Cortex of kidney (tissue), 1 donor: ENCODE data around the gene GPER1.

Source experiments
- DNase-seq: peaks from one replicate; lab custom pipeline; 2025; lab: John Stamatoyannopoulos, UW

Gene GPER1

GRCh38 chr7:1090236-1090635, 2.3 kb downstream of the GPER1 start:
- DNase-seq = no peak

DNA sequence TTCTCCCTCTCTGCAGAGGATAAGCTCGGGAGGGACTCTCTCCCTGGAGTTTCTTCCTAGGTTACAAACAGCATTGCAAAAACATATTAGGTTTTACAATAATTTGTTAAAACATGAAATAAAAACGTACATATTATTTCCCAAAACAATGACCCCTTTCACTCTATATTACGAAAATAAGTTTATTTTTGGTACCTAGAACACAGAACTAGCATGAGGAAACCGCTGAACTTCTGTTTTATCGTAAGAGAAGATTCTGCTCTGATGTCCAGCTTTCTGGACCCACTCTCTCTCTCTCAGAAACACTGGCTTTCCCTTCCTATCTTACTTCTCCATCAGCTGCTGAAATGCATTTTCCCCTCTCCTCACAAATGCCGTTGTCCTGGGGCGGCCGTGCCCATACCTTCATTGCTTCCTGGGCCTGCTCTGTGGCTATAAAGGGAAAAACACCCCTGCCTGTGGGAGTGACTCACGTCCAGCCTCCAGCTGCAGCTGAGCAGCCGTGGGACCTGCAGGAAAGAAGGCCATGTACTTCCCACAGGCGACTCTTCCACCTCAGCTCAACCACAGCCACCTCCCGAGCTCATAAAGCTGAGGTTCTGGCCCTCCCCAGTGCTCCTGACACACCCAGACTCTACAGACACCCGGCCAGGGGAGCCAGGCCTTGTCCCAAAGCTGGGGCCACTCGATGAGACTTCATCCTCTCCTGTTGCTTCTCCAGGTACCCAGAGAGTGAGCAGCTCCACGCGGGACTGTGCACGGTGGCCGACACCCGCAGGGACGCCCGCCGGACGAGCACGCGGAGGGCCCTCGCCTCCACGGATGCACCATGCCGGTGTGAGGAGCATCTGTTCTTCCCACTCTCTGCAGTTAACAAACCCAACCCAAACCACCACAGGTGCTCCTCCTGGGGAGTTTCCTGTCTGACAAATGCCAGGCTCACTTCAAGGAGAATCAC, 3.1 kb downstream of the GPER1 start:
- no peak for DNase-seq

GRCh38 chr7:1091644-1092027, 3.7 kb downstream of the GPER1 start:
- DNase-seq = no peak

DNA sequence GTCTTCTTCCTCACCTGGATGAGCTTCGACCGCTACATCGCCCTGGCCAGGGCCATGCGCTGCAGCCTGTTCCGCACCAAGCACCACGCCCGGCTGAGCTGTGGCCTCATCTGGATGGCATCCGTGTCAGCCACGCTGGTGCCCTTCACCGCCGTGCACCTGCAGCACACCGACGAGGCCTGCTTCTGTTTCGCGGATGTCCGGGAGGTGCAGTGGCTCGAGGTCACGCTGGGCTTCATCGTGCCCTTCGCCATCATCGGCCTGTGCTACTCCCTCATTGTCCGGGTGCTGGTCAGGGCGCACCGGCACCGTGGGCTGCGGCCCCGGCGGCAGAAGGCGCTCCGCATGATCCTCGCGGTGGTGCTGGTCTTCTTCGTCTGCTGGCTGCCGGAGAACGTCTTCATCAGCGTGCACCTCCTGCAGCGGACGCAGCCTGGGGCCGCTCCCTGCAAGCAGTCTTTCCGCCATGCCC, 4.3 kb downstream of the GPER1 start:
- no peak for DNase-seq

DNA sequence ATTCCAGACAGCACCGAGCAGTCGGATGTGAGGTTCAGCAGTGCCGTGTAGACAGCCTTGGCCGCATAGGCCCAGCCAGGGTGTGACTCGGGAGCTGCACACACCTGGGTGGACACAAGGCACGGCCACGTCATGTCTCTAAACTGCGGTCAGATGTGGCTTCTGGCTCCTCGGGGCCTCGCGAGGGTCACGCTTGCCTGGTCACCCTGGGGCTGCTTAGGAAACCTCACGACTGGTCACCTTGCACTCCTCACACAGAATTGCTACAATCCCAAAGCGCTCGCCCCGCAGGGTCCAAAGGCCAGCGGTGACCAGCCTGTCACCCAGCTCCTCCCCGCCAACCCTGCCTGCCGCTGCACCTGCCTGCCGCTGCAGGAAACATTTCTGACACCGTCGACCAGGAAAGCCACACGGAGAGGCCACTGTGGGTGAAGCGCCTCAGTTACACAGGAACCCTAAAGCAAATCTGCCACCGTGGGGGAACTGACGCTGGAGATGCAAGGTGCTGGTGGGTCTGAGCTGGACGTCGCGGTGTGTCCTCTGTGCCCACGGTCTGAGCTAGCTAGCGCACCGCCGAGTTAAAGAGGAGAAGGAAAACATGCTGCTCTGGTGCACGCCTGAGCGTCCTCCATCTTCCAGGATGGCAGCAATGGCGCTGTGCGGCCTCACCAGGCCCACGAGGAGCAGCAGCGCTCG, 5.0 kb downstream of the GPER1 start:
- no peak for DNase-seq

- DNase-seq = no peak
These were observed 5.6 kb downstream of the GPER1 start for GRCh38 chr7:1093502-1093843.

- DNase-seq = no peak
These were observed 6.1 kb downstream of the GPER1 start for GRCh38 chr7:1093916-1094508.

GRCh38 chr7:1094870-1095269, 7.0 kb downstream of the GPER1 start:
- DNase-seq = no peak

DNA sequence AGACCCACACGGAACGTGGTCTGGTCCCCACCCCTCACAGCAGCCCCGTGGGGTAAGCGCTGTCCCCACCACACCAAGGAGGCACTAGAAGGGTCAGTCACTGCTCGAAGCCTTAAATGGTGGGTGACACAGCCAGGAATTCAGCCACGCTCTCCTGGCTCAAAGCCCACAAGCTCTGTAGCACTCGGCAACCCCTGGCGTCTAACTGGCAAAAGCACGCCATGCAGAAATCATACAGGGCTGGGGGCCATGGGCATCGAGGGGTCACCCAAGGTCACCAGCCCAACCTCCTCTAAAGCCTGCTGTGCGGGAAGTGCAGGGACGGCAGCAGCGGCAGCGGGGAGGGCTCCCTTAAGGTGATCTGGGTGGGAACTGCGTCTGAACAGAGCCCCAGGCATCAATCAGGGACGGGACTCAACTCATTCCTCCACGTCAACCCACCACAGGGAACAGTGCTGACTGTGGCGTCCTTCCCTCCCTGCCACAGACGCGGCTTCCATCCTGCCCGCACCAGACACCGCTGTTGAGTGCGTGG, 7.8 kb downstream of the GPER1 start:
- DNase-seq = no peak

DNA sequence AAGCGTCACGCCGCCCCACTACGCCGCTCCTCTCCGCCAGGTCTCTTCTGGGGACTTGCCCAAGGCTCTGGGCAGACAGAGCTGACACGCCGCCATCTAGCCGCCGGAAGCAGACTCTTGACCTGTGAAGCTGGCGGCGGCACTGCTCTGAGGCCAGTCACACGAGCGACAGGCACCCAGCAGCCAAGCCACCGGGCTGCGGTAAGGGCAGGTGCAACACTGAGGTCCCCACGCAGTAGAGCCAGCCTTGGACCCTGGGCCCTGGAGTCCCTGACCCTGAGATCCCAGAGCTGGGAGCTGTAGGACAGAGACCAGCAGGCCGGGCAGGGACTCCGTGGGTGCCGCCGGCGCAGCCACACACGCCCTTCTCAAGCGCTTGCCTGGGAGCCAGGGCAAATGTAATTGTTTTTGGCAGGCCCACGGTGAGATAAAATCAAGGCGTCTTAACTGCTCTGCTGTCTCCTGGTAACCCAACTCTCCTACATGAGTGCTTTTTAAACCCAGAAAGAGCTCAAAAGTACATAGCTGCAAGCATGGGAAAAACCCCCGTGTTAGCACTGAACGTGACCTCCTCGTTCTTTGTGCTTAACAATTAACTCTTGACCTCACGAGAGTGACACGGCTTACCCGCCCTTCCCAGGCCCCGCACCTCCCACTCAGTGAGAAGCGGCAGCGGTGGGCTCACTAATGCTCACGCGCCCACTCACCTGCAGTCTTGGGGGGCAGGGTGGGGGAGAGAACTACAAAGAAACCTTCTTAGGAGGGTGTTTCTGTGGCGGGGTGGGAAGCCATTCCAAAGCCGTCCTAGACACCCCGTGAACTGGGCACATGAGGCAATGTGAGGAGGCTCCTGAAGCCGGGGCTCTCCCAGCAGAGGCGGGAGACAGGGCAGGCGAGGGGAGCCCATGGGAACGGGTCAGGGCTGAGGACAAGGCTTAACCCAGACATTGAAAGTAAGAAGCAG, 8.5 kb downstream of the GPER1 start:
- no peak for DNase-seq

DNA sequence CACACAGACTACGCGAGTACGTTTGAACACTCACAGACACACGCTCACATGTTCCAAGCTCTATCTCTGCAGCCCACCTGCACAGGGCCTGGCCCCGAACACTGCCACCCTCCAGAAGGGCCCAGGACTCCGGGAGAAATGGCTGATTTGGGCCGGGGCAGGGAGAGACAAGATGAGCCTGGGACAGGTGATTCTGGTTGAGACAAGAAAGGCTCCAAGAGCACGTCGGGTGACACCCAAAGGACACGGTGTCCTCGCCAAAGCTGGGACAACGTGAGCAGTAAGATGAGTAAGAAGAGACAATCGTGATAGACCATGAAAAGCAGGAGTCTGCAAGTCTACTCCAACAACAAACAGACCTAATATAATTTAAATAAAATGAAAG, 9.2 kb downstream of the GPER1 start:
- DNase-seq = no peak

DNA sequence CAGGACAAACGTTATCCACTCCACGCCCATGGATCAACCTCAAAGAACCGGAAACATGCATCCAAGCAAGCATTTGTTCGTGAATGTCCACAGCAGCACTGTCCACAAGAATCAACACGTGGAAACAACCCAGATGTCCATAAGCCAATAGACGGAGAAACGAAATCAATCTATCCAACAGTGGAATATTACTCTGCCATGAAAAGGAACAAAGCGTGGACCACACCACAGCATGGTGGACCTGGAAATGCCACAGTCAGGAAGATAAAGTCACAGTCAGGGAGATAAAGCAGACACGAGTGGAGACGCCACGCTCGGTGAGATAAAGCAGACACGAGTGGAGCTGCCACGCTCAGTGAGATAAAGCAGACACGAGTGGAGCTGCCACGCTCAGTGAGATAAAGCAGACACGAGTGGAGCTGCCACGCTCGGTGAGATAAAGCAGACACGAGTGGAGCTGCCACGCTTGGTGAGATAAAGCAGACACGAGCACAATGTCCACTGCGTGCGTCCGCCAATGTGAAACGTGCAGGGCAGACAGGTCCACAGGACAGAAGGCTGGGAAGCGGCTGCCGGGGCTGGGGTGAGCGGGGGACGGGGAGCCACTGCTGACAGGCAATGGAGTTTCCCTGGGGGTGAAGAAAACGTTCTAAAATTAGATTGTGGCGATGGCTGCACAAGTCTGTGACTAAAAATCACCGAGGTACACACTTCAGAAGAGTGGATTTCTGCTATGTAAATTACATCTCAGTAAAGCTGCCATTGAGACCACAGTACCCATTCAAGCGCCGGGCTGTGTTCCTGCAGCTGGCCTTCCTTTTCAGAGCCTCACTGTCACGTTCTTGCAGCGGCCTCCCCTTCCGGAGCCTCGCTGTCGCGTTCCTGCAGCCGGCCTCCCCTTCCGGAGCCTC, 10.6 kb downstream of the GPER1 start:
- DNase-seq = no peak

- no peak for DNase-seq
These were observed 11.2 kb downstream of the GPER1 start for GRCh38 chr7:1099154-1099542.

DNA sequence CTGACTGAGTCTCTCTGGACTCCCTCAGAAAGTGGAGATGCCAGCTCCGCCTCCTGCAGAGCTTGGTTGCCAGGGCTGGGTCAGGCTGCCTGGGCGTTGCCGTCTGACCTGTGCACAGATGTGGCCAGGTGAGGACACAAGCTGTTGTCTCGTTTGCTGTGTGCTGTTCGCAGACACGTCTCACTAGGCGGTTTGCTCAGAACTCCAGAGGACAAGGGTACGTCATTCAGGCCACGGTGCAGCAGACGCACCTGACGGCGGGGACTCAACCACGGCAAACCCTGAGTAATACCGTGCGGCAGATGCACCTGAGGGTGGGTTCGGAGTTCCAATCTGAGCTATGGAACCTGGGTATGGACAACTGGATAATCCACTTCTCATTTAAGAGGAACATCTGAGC, 11.7 kb downstream of the GPER1 start:
- no peak for DNase-seq

- DNase-seq = no peak
These were observed 12.5 kb downstream of the GPER1 start for GRCh38 chr7:1100386-1100785.

GRCh38 chr7:1100834-1101562, 13.1 kb downstream of the GPER1 start:
- no peak for DNase-seq

GRCh38 chr7:1101563-1102431, 13.9 kb downstream of the GPER1 start:
- no peak for DNase-seq

- DNase-seq = no peak
These were observed 15.3 kb downstream of the GPER1 start for GRCh38 chr7:1103009-1103788.
